GM21737 (cell line): ENCODE data around the gene TBCB.
"Not testable (repeated sequence)": the region's sequence is repeated elsewhere in the genome, so short reads cannot be mapped to it uniquely, and the experiment has no call there.

Experiments used
- ATAC-seq: cut with Tn5 transposase; IDR thresholded peaks from one replicate; pipeline ENCODE4 v1.9.1; 2021; ENCODE audit warnings: mild to moderate bottlenecking, moderate library complexity; ENCODE audit not compliant: unreplicated experiment

TBCB gene

DNA sequence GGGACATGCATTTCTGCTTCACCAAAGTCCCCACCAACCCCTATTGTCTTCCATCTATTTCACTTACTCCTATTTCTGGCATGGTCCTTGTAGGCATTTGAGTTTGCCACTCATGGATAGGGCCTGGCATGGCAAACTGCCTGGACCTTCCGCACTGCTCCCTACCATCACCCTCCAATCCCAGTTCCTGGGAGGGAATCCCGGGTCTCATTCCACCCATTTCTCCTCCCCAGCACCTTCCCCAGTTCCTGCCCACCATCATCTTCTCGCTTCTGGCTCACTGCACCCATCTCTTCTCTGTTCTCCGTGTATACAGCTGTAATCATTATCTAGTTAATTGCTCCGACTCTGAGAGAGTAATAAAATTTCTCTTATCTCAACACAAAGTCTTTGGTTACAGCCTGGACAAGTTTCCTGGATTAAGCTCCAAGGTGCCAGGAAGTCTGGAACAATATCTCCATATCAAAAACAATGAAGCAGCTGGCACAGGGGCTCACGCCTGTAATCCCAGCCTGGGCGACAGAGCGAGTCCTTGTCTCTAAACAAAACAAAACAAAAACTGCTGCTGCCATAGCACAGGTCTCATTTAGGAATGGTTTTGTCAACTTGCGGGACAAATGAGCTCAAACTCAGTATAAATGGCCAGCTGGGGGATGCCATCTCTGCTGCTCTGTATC lies 54.0 kb downstream of the TBCB start:
- no peak for ATAC-seq

GRCh38 chr19:36172852-36173251 lies 57.6 kb downstream of the TBCB start:
- ATAC-seq: no peak

DNA sequence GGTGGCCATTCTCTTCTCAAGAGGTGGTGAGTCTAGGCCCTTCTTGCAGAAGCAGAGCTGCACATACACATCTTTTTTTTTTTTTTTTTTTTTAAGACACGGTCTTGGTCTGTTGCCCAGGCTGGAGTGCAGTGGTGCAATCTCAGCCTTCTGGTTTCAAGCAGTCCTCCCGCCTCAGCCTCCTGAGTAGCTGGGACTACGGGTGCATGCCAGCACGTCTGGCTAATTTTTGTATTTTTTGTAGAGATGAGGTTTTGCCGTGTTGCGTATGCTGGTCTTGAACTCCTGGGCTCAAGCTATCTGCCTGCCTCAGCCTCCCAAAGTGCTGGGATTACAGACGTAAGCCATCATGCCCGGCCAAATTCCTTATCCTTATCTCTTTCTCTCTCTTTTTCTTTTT lies 58.6 kb downstream of the TBCB start:
- ATAC-seq: not testable (repeated sequence)
